ENCODE data around the gene NDUFS6.
"Not testable (repeated sequence)": the region's sequence is repeated elsewhere in the genome, so short reads cannot be mapped to it uniquely, and the experiment has no call there.

Gene NDUFS6

DNA sequence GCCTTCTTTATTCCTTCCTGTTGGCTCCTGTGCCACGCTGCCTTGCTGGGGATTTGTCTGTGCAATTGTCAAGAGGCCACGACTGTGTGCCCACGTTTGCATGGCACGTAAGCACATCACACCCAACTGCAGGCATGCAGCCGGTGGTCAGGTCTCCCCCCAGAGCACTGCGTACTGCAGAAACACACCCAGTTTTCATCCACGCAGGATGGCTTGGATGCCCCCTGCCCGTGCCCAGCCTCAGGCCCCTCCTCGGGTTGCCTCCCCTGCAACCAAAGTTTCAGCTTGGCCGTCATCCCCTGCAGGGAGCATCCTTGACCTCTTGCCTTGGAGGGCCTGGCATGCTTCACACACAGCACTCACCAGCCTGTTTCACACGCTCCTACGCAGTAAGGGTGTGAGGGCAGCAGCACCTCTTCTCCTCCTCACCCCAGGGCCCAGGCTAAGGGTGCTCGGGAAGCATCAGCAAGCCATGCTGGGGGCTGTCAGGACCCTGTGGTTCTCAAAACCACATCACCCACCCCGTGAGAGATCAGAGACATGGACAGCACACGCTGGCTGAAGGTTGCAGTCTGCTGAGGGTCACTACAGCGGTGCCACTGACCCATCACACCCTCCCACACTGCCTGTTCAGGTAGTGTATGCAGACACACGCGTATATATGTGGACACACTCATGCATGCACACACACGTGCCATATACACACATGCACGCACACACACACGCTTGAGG lies 4.7 kb upstream of the NDUFS6 start:
- no peak for DNase-seq

DNA sequence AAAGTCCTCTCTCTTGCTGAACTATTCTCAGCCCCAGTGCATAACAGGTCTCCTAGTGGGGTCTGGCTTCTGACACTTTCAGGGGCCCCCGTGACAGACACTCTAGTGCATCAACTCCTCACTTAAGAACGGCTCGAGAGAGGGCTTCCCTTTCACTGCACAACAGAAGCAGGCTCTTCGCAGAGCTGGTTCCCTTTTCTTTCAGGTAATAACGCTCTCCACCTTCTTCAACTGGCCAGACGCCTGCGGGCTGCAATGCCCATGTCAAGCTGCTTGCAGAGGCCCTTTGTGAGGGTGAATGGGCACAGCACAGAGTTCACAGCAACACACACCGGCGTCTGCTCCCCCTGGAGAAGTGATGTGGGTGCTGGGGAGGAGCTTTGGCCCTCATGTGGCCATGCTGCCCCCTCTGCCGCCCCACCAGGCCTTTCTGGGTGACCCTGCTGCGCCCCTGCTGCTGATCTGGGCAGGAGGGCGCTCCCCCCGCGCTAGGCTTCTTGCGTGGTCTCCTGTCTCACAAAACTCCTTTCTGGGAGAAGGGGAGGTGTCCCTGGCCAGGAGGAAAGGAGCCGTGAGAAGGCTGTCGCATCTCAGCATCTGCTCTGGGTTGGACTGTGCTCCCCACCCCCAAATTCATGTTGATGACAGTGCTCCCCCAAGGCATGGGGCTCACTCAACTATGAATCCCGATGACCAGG lies 4.0 kb upstream of the NDUFS6 start:
- no peak for DNase-seq

DNA sequence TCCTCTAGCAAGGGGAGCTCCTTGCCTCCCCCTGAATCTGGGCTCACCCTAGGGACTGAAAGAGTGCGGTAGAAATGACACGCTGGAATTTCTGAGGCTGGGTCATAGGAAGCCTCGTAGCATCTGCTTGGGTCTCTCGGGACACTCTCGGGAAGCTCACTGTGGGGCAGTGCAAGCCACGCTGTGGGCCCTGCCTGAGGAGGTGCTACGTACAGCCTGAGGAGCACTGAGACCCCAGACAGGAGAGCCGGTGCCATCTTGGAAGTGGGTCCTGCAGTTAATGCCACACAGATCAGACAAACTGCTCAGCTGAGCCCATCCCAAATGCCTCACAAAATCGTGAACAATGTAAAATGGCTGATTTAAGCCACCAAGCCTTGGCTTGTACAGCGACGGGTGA lies 3.4 kb upstream of the NDUFS6 start:
- DNase-seq: no peak

DNA sequence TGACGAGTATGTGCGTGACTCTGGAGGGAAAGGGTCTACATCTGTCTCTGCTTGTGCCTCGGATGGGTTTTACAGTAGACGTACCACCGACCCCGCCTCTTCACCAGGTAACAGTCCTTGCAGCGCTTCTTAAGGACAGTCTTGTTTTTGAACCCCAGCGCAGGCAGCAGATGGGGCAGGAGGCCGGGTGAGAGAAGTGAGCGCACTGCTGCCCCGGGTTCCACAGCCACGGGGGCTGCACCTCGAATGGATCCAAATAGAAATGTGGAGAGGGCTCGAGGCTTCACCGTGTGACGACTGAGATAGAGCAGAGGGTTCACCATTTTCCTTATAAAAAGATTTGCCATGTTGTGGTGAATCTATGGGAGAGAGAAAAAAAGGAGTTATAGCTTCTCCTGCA lies 2.6 kb upstream of the NDUFS6 start:
- DNase-seq: not testable (repeated sequence)

DNA sequence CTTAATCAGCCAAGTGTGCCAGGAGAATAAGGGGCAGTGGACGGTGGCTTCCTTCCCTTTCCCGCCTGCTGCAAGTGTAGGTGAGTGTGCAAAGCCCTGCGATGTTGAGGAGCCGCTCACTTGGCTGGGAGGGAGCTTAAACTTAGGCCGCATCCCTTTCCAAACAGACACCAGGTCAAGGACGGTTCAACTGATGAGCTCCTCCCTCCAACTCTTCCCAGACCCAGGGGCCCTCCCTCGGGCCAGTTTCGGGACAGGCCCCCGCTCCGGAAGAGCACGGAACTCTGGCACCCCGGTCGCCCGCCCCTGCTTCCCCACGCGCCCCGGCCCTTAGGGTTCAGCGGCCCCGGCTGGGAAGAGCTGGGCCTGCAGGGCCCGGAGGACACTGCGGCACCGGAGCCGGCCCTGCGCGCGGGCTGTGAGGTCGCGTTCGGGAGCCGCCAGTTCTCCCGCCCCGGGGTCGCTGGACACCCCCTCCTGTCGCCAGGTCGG lies 2.1 kb upstream of the NDUFS6 start:
- DNase-seq: peak in 1 of 56 donors; percentile 59

DNA sequence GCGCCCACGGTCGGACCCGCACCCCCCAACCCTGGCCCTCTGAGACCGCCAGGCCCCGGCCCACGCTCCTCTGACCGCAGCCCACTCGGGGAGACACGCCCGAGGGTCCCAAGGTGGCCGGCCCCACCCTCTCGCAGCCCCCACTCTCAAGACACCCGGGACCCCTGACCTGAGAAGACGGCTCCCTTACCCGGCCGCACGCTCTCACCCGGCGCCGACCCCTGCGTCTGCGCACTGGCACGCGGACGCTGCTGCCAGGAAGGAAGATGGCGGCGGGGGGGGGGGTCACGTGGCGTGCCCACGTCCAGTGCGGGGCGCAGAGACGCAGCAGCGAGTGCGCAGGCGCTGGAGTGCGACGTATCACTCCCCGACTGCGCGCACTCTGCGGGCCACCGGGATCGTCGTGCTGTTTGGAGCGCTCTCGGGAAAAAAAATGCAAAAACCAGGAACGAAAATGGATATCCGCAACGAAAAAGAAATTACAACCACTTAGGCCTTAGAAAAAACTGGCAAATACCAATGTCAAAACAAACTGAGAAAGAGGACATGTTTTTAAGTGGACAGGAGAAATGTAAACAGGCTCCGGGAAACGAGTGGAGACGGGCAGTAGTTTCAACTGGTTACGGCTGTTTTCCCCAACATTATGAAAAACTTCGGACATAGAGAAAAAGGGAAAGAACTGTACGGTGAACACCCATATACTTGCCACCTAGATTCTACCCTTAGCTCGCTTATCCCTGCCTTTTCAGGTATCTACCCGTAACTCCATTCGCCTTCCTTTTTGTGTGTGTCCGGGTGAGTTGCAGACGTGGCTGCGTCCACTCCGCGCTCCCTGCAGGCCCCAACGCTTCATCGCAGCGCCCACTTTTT lies 1.4 kb upstream of the NDUFS6 start, which contains the start of gene MRPL36:
Gene MRPL36 (minus strand): TSS at position 236 of the 870 bp plus-strand sequence. CDS start 902 bp downstream, outside the sequence.
- DNase-seq: peak in 55 of 56 donors; percentile 39 to 95 (median 85)

DNA sequence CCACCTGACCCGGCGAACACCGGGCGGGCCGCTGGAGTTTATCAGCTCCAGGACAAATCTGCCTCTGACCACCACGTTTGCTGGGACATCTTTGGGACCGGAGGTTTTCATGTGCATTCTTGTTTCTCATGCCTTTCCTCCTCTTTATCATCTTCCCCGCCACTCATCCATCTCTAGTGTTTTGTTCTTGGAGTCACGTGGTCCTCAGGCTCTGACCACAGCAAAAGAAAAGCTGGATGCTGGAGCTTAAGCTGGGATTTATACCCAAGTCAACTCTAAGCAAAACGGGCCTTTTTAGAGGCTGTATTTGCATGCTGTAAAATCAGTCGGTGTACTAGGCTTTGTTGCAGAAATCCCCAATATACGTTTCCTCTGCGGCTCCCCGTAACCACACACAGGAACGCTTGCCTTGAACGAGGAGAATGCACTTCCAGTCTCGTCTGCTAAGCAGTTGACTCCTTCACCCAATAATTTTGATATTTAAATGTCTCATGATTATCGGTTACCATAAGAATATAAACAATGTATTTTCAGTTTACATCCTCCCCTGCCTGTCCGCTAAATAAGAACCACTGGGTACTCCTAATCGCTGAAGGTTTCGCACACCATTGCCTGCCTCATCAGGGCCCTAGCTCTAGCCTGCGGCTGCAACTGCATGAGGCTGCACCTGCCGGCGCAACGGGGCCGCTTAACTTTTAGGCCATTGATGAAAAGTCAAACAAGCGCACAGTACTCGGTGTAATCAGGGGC lies 560 bp upstream of the NDUFS6 start:
- peak in 29 of 56 donors; percentile 9 to 69 (median 35) for DNase-seq

DNA sequence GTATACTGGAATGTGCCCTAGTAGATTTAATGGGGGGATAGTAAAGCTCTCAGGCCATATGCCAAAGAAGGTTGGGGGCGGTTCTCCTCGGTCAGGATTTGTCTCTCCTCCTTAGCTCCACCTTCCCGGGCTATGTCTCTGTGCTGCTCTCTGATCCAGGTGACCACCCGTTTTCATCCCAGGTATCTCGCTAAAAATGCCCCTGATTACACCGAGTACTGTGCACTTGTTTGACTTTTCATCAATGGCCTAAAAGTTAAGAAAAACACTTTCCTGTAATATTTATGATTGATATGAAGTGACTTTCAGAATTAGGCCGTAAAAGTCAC lies 724 bp downstream of the NDUFS6 start:
- DNase-seq: no peak

DNA sequence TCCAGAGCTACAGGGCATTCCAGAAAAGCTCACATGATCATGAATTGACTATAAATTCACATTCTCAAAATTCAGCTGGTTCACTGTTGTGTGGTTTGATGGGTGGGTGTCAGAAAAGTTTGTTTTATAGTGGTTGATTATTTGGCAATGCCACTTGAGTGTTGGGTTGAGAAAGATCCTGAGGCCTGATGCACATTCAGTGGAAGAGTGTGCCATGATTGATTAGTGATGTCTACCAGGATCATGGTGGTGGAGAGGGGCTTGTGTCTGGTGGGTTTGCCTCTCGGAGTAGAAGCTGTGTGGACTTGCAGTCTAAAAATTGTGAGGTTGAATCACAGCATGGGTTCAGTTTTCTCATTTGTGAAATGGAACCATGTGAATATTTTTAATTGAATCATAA lies 2.0 kb downstream of the NDUFS6 start:
- no peak for DNase-seq

DNA sequence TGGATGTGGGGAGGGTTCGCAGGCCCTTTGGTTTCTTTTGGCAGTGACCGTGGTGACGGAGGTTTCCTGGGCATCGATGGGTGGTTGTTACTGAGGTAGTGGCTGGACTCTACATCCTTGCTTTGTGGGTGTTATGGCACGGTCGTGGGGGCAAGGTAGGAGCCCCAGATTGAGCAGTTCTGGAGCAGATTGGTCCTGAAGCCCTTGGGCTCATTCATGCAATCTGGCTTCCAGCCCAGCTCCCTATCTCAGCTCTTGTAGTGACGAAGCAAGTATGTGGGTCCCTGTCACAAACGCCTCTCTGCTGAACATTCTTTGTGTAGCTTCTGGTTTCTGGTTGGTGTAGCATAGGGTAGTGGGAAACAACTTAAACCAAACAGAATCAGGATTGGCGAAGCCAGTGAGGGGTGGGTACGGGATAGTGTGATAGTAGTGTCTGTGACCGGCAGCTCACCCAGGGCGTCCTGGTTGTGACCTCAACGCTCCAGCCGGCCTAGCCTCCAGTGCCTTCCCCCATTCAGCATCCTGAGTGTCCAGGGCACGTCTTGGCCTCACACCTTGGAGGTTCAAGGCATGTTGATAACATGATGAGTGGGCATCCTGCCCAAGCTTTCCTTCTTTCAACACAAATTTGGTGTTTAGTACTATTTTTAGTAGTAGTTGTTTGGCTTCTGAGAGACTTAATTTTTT lies 2.9 kb downstream of the NDUFS6 start:
- no peak for DNase-seq

DNA sequence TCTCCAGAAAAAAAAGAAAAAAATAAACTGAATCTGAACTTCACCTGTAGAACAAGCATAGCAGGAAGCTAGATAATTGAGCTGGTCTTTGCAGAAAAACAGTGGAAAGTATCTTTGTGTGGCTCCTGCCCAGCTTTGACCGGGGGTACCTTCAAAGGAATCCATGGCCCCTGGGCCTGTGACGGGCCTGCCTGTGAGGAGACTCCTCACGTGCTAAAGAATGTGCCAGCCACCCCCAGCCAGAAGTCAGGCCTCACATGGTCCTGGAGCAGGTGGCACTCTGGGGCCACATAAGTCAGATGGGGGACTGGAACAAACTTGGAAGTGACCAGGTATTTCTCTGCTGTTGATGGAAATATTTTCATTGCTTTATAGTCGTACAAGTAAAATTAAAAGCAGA lies 4.1 kb downstream of the NDUFS6 start:
- DNase-seq: no peak

DNA sequence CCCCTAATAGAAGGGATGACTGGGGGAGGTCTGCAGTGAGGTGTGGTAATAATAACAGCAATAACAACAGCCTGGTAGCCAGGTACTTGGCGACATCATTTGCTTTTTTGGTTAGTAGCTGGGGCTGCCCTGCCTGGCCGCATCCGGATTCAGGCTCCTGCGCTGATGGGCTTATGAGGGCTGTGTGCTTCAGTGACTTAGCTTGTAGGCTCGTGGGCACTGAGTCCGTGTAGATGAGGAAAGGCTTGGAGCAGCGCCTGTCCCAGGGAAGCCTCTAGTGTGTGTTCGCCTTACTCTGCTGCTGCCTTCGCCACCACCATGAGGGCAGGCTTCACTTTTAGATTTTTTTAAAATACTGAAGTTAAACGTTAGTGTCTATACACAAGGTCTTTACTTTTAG lies 4.5 kb downstream of the NDUFS6 start:
- no peak for DNase-seq

DNA sequence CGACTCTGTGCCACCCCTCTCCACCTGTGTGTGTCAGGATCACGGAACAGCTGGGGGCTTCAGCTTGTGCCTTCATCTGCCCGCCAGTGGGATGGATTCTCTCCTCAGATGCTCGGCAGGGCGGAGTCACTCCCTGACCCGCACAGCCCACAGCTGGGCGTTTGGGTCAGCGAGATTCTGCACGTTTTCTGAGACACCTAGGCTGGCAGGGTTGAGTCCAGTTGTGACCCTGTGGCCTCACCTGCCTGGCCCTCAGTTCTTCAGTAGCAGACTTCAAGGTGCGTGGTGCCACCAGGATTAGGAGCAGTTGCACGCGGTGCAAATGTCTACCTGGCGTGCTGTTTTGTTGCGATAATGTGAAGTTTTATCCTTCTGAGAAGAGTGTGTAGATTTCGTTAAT lies 5.0 kb downstream of the NDUFS6 start:
- no peak for DNase-seq

DNA sequence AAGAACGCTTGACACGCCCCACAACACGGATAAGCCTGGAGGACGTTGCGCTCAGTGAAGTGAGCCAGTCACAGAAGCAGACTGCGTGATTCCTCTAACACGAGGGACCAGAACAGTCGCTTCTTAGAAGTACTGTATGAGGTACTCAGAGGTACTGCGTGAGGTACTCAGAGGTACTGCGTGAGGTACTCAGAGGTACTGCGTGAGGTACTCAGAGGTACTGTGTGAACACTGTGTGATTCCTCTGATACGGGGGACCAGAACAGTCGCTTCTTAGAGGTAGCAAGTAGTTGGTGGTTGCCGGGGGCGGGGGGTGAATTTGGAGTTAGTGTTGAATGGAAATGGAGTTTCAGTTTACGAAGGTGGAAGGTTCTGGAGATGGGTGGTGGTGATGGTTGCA lies 5.8 kb downstream of the NDUFS6 start:
- DNase-seq: no peak

DNA sequence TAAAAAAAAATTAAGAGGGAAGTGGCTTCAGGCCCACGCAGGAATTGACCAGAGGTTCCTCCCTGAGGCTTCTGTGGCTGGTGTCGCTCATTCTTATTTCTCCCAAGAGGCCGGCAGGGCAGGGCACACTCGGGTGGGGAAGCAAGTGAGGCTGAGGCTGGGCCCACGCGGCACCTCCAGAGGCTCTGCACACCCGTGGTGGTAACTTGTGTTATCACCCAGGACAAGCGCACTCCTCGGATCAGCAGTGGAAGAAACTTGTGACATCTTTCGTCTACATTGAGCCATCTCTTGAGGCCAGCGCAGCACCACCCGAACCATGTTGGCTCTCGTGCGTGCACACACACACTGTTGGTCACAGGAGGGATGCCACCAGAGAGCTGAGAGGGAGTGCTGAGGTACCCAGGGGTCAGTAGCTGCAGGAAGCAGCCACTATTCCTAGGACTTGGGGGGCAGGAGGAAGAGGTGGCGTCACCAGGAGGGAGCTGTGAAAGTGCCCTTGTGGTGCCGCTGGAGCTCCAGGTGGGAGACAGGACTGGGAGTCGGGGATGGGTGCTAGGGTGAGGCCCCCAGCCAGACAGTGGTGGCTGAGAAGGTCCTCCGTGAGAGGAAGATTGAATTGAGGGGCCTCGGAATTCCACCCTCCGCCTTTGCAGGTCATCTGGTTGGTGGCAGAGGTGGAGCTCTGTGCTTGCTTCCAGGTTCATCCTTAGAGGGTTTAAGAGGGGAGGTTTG lies 6.4 kb downstream of the NDUFS6 start:
- DNase-seq: no peak

DNA sequence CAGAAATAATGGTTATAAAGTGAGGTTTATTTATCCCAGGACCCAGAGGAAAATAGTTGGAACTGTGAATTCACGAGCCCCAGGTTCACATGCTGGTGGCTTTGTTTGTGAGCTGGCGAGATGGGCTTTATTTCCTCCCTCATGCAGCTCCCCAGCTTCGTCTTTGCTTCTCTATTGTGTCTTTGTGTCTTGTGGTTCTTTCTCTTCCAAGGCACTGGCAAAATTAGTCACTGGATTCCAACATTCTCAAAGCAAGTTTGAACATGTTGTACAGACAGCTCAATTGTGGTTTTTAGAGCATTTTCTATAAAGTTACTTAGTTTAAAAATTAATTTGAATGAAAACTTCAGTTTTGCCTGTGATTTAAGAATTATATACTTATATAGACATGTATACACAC lies 7.2 kb downstream of the NDUFS6 start:
- no peak for DNase-seq

DNA sequence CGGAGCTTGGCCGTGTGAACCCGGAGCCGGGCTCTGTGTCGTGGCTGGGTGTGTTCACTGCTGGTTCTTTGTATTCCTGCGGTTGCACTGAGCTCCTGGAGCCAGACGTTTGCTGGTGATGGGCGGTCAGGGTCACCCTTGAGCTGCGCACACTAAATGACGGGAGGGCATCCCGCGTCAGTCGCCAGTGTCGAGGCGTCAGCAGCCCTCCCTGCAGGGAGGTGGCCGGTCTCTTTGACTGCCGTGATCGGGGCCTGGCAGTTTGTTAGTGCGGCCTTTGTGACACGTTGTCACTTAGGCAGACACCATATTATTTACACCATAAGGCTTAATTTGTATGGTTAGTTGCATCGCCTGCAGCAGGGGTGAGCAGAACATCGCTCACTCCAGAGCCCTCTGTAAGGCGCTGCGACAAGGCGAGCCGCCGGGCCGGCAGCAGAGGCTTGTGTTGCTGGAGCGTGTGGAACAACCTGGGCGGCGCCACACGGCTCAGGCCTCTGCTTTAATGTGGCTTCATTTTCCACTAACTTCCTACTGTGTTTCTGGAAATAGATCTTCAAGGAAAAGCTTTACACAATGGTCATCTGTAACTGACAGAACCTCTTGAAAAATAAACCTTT lies 8.3 kb downstream of the NDUFS6 start:
- DNase-seq: no peak

DNA sequence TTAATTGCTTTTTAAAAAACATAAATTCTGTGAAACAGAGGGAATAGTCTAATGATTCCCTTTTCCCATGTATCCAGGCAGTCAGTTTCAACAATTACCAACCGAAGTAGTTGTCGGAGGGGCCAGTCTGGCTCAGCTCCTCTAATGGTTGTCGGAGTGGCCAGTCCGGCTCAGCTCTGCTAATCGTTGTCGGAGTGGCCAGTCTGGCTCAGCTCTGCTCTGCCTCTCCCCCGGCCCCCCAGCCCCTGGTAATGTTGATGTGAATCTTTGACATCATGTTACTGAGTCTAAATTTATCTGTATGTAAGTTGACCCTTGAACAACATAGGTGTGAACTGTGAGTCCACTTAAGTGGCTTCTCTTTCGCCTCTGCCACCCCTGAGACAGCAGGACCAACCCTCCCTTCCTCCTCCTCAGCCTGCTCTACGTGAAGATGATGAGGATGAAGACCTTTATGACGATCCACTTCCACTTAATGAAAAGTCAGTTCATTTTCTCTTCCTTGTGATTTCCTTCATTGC lies 9.4 kb downstream of the NDUFS6 start:
- DNase-seq: no peak
